HepG2 (cell line): ENCODE results near the gene UBFD1. TPM values are rescaled to one million over a fixed set of nuclear protein-coding genes. Genes with fewer than 3 reads are reported as not detected.

Source experiments
- ATAC-seq: fragments of 200-7000 bp; cut with Tn5 transposase; 3 replicates; pipeline ENCODE4 v1.9.1; 2020; ENCODE audit warnings: mild to moderate bottlenecking, moderate library complexity
- BruUV-seq: library from RNA; stranded (reverse); fragments of 400-500 nt; replicated peaks from 2 replicates; lab custom pipeline; 2021; lab: Mats Ljungman, UMichigan
- CTCF ChIA-PET: fragments of 300-600 bp; formaldehyde crosslinking; extraction: SDS; loops from one replicate; lab custom pipeline; 2021; ENCODE audit warnings: low total read pairs, inconsistent platforms, low intra/inter-chr PET ratio; lab: Yijun Ruan, JAX
- POLR2A ChIA-PET: fragments of 350-600 bp; sonication (Branson Sonifier 250); formaldehyde crosslinking; loops from one replicate; lab custom pipeline; 2020; ENCODE audit warnings: antibody characterized with exemption, inconsistent platforms; lab: Yijun Ruan, JAX
- DNase-seq: peaks from one replicate; pipeline ENCODE4 v3.0.0-alpha.2; 2015; ENCODE audit warnings: low spot score
- FAIRE-seq: peaks from 3 replicates; lab custom pipeline; 2011; peaks lifted over from hg19 to GRCh38; lab: Jason Lieb, UNC
- H2AFZ ChIP-seq: one replicate; pipeline ENCODE4 v1.6.1; 2011; ENCODE audit warnings: low read length, inconsistent platforms
- H3K27ac ChIP-seq: fragments of 300-600 bp; 3 replicates; pipeline ENCODE4 v1.8.0; 2011; ENCODE audit warnings: mixed run types, mild to moderate bottlenecking, mixed read lengths, low read length, inconsistent platforms; ENCODE audit not compliant: insufficient read depth; ENCODE audit errors: extremely low read length
- H3K27me3 ChIP-seq, 2 experiments: fragments of 200-600 bp in 1 of 2; 2 replicates in 1 of 2; 3 replicates in 1 of 2; pipeline versions ENCODE4 v1.6.0 to v1.8.0; 2011; ENCODE audit warnings: low read length in 2 of 2, mild to moderate bottlenecking in 2 of 2, moderate library complexity in 2 of 2, inconsistent platforms in 1 of 2; ENCODE audit not compliant: insufficient read depth in 2 of 2, control insufficient read depth in 1 of 2
- H3K36me3 ChIP-seq, 2 experiments: fragments of 200-600 bp in 1 of 2; replicated peaks in 1 of 2; 2 replicates in 1 of 2; 3 replicates in 1 of 2; pipeline versions ENCODE4 v1.5.1 to v1.8.0; 2011; ENCODE audit warnings: low read length in 2 of 2, inconsistent platforms in 1 of 2; ENCODE audit not compliant: insufficient read depth in 2 of 2, control insufficient read depth in 1 of 2
- H3K4me1 ChIP-seq: 2 replicates; pipeline ENCODE4 v1.5.1; 2012; ENCODE audit warnings: low read length, inconsistent platforms; ENCODE audit not compliant: insufficient read depth
- H3K4me2 ChIP-seq: 2 replicates; pipeline ENCODE4 v1.6.0; 2011; ENCODE audit warnings: low read depth, low read length, inconsistent platforms
- H3K4me3 ChIP-seq, 3 experiments: fragments of 200-600 bp in 1 of 3; sonication (generic), shearing (Covaris generic) in 1 of 3; replicated peaks in 1 of 3; 2 replicates each; pipeline ENCODE4 v1.5.1; 2011 to 2016; ENCODE audit warnings: low read length in 3 of 3, inconsistent platforms in 2 of 3, low read depth in 2 of 3, mild to moderate bottlenecking in 2 of 3, control low read depth in 1 of 3, mixed read lengths in 1 of 3; ENCODE audit not compliant: insufficient read depth in 1 of 3
- H3K79me2 ChIP-seq: one replicate; pipeline ENCODE4 v1.6.1; 2011; ENCODE audit warnings: low read length, inconsistent platforms; ENCODE audit not compliant: insufficient read depth
- H3K9ac ChIP-seq: 2 replicates; pipeline ENCODE4 v1.6.0; 2011; ENCODE audit warnings: mild to moderate bottlenecking, low read depth, low read length, inconsistent platforms; ENCODE audit not compliant: insufficient read depth
- H3K9me3 ChIP-seq: 2 replicates; pipeline ENCODE4 v1.5.1; 2012; ENCODE audit warnings: mild to moderate bottlenecking, low read length
- H4K20me1 ChIP-seq: 2 replicates; pipeline ENCODE4 v1.6.0; 2011; ENCODE audit warnings: inconsistent platforms, mild to moderate bottlenecking, low read length, moderate library complexity; ENCODE audit not compliant: insufficient read depth
- ARHGAP35 ChIP-seq: sonication (generic); formaldehyde crosslinking; IDR thresholded peaks from 2 replicates; pipeline ENCODE4 v1.9.0; 2022; ENCODE audit warnings: mild to moderate bottlenecking, inconsistent platforms, moderate library complexity, missing genetic modification reagents, borderline replicate concordance
- FOXP4 ChIP-seq: sonication (generic); formaldehyde crosslinking; IDR thresholded peaks from 2 replicates; pipeline ENCODE4 v1.4.0; 2020; ENCODE audit warnings: missing genetic modification reagents
- HNF4G ChIP-seq, 2 experiments: sonication (generic) in 1 of 2; formaldehyde crosslinking in 1 of 2; IDR thresholded peaks; 2 replicates each; pipeline versions ENCODE4 v1.4.0 to v1.6.1; 2011 to 2020; ENCODE audit warnings: borderline replicate concordance in 2 of 2, low read depth in 2 of 2, mild to moderate bottlenecking in 2 of 2, low read length in 1 of 2, missing genetic modification reagents in 1 of 2, moderate library complexity in 1 of 2
- KDM5B ChIP-seq: sonication (generic); formaldehyde crosslinking; IDR thresholded peaks from 2 replicates; pipeline ENCODE4 v1.4.0; 2020; ENCODE audit warnings: missing genetic modification reagents, mild to moderate bottlenecking, borderline replicate concordance
- NPAS2 ChIP-seq: sonication (generic); formaldehyde crosslinking; IDR thresholded peaks from 2 replicates; pipeline ENCODE4 v1.8.0; 2022; ENCODE audit warnings: mild to moderate bottlenecking, missing genetic modification reagents, borderline replicate concordance
- POLR2G ChIP-seq: fragments of 200-400 bp; formaldehyde crosslinking; IDR thresholded peaks from 2 replicates; pipeline ENCODE4 v1.6.1; 2018; ENCODE audit warnings: mild to moderate bottlenecking, low read depth, low read length, moderate library complexity
- THAP11 ChIP-seq: IDR thresholded peaks from 2 replicates; pipeline ENCODE4 v1.6.1; 2016; ENCODE audit warnings: missing biosample characterization, missing genetic modification reagents
- ZNF121 ChIP-seq: sonication (generic); formaldehyde crosslinking; IDR thresholded peaks from 2 replicates; pipeline ENCODE4 v1.5.0; 2020; ENCODE audit warnings: mild to moderate bottlenecking, missing genetic modification reagents
- ZNF841 ChIP-seq: sonication (generic); formaldehyde crosslinking; IDR thresholded peaks from 2 replicates; pipeline ENCODE4 v1.8.1; 2023; ENCODE audit warnings: missing genetic modification reagents, borderline replicate concordance
- ZNF891 ChIP-seq: sonication (generic); formaldehyde crosslinking; IDR thresholded peaks from 2 replicates; pipeline ENCODE4 v1.5.0; 2020; ENCODE audit warnings: mild to moderate bottlenecking, missing genetic modification reagents
- WGBS: methylation state at CpG from one replicate; pipeline ENCODE4 v1.1.6; 2017; ENCODE audit warnings: low lambda C conversion rate; 5-methylcytosine and 5-hydroxymethylcytosine counted together
- in situ Hi-C: cut with HindIII; loops from 2 replicates; pipeline ENCODE4 v1.10.0; 2017; ENCODE audit warnings: low pct_unique_long_range_greater_than_20kb; ENCODE audit not compliant: extremely low pct_ligation_motif_present
- intact Hi-C: fragments of 100-400 bp; cut with micrococcal nuclease; formaldehyde crosslinking; loops from one replicate; pipeline ENCODE4 v1.10.0; 2022; ENCODE audit not compliant: unreplicated experiment
- polyA plus RNA-seq, 8 experiments: library from polyadenylated mRNA; depleted of rRNA in 3 of 8; stranded (reverse) in 7 of 8; unstranded in 1 of 8; fragments of >200 nt; fragmentation: Illumina TruSeq in 4 of 8; extraction: Trizol in 4 of 8; gene quantifications; 2 replicates each; pipeline versions ENCODE4 v1.2.1 to v1.2.3, GENCODE V29; 2011 to 2016; ENCODE audit warnings: low read depth in 4 of 8, missing spikeins in 1 of 8, mixed read lengths in 1 of 8; ENCODE audit not compliant: insufficient read depth in 1 of 8
- total RNA-seq, 5 experiments: library from RNA; depleted of rRNA; stranded (reverse); fragments of >200 nt; fragmentation: Illumina TruSeq; extraction: Trizol; gene quantifications; 2 replicates each; pipeline ENCODE4 v1.2.3, GENCODE V29; 2016; ENCODE audit warnings: low read depth in 1 of 5
- TF ChIP-seq, protein P1 (sequence below): fragments of 450-650 bp; IDR thresholded peaks from 2 replicates; pipeline ENCODE4 v1.6.1; 2017

UBFD1 gene
- total and polyA plus RNA-seq, 2 of the 13 experiments (the other 11 are each of a cell fraction or from before 2014, with no cell fraction given) = 100 to 111 TPM

- Histone ChIP-seq H4K20me1 (no peaks in the 10 kb centered on the region), H2AFZ (no peak overlapping the region), H3K4me3 (no peak overlapping the region), H3K4me2 (no peak overlapping the region), H3K79me2 (peaks cover 4% of the 10 kb centered on the region), H3K4me1 (peaks cover 18% of the 10 kb centered on the region), H3K36me3 (peaks cover 45 to 71% of the 10 kb centered on the region in 2 experiments), H3K27ac (no peak overlapping the region), H3K9ac (no peak overlapping the region), H3K9me3 (no peaks in the 10 kb centered on the region)
- 98% methylated on average over 14 of the region's 14 CpGs for WGBS
- intact Hi-C loops = no loop called here
- no peak for DNase-seq
- TF ChIP-seq ARHGAP35 (CRISPR knock-in tag) (no peak), KDM5B (CRISPR knock-in tag) (no peak), ZNF891 (CRISPR knock-in tag) (0 out of 2 replicates have a peak, but pooled peaks have one; percentile 24)
- TF ChIP-seq, all 625 proteins: peak for 1
- BruUV-seq = no TSS peak
- in situ Hi-C loops = no loop called here
- CTCF ChIA-PET = no interaction called here
- H3K27me3 ChIP-seq = no peaks in the 10 kb centered on the region
- ATAC-seq (no peak), FAIRE-seq (no peak)
- POLR2A ChIA-PET = interaction anchor here (3.3 kb wide), 1 partner anchor 13 kb away, joined by 16 read pairs; the partner anchor contains the start of genes EARS2 and UBFD1
Observed at GRCh38 chr16:23544436-23544835, 13.1 kb upstream of the UBFD1 start.

DNA sequence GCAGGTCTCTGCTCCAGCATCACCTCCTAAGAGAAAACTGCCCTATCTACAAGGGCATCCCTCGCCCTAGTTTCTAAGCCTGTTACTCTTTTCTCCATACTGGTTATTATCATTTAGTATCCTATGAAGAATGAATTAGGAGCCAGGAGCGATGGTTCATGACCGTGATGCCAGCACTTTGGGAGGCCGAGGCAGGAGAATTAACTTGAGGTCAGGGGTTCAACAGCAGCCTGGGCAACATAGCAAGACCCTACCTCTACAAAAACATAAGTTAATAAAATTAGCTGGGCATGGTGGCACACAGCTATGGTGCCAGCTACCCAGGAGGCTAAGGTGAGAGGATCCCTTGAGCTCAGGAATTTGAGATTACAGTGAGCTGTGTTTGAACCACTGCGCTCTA, 7.6 kb upstream of the UBFD1 start:
- in situ Hi-C loops (no loop called here), intact Hi-C loops (no loop called here)
- Histone ChIP-seq H3K79me2 (no peaks in the 10 kb centered on the region), H3K27me3 (no peaks in the 10 kb centered on the region), H3K36me3 (peaks cover 49 to 76% of the 10 kb centered on the region in 2 experiments), H3K4me3 (no peak overlapping the region), H3K9me3 (no peaks in the 10 kb centered on the region), H3K4me1 (peaks cover 3% of the 10 kb centered on the region), H3K9ac (no peak overlapping the region), H2AFZ (no peak overlapping the region), H3K27ac (no peak overlapping the region), H4K20me1 (no peaks in the 10 kb centered on the region), H3K4me2 (no peak overlapping the region)
- TF ChIP-seq FOXP4 (CRISPR knock-in tag) = no peak
- TF ChIP-seq POLR2G = no peak
- no peak for TF ChIP-seq ZNF841 (CRISPR knock-in tag)
- TF ChIP-seq HNF4G (IDR thresholded peaks at IDR 0.05; ENCODE audit: borderline replicate concordance, low read depth, low read length) = no peak
- no peak for TF ChIP-seq HNF4G (CRISPR knock-in tag; IDR thresholded peaks at IDR 0.05; ENCODE audit: borderline replicate concordance, low read depth)
- no peak for TF ChIP-seq THAP11 (CRISPR knock-in tag)
- no peak for TF ChIP-seq NPAS2 (CRISPR knock-in tag)
- TF ChIP-seq, protein P1, sequence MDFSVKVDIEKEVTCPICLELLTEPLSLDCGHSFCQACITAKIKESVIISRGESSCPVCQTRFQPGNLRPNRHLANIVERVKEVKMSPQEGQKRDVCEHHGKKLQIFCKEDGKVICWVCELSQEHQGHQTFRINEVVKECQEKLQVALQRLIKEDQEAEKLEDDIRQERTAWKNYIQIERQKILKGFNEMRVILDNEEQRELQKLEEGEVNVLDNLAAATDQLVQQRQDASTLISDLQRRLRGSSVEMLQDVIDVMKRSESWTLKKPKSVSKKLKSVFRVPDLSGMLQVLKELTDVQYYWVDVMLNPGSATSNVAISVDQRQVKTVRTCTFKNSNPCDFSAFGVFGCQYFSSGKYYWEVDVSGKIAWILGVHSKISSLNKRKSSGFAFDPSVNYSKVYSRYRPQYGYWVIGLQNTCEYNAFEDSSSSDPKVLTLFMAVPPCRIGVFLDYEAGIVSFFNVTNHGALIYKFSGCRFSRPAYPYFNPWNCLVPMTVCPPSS = no peak
- TF ChIP-seq ZNF121 (CRISPR knock-in tag) = peak; percentile 73
- no peak for FAIRE-seq
- 99% methylated on average over 5 of the region's 5 CpGs for WGBS
- no TSS peak for BruUV-seq
- DNase-seq = no peak
- POLR2A ChIA-PET = interaction anchor here (0.7 to 3.2 kb wide), 3 partner anchors 7 to 48 kb away, joined by 3 to 11 read pairs (median 5); partner anchors contain the start of genes EARS2 and UBFD1
- CTCF ChIA-PET = no interaction called here
- ATAC-seq = no peak
